HEK293 (cell line): ENCODE data around the gene RPS23.

Source experiments
- OSR2 ChIP-seq: fragments of 450-650 bp; formaldehyde crosslinking; IDR thresholded peaks from 2 replicates; pipeline ENCODE4 v1.5.1; 2016; ENCODE audit warnings: missing biosample characterization, missing genetic modification characterization
- YY1 ChIP-seq: fragments of 450-650 bp; formaldehyde crosslinking; IDR thresholded peaks from 2 replicates; pipeline ENCODE4 v1.5.1; 2018; ENCODE audit warnings: missing biosample characterization, missing genetic modification characterization
- ZNF184 ChIP-seq: fragments of 450-650 bp; IDR thresholded peaks from 2 replicates; pipeline ENCODE4 v1.5.1; 2018; ENCODE audit warnings: missing biosample characterization, mild to moderate bottlenecking, missing genetic modification characterization
- ZNF274 ChIP-seq, 2 experiments: fragments of 200-500 bp in 1 of 2; fragments of 450-650 bp in 1 of 2; sonication (Bioruptor generic) in 1 of 2; formaldehyde crosslinking in 1 of 2; IDR thresholded peaks; 2 replicates each; pipeline versions ENCODE4 v1.5.1 to v1.6.1; 2014 to 2016; ENCODE audit warnings: borderline replicate concordance in 1 of 2, inconsistent platforms in 1 of 2, low read length in 1 of 2, missing biosample characterization in 1 of 2, missing genetic modification characterization in 1 of 2
- ZNF747 ChIP-seq: fragments of 450-650 bp; formaldehyde crosslinking; IDR thresholded peaks from 2 replicates; pipeline ENCODE4 v1.5.1; 2016; ENCODE audit warnings: missing biosample characterization, missing genetic modification characterization

DNA sequence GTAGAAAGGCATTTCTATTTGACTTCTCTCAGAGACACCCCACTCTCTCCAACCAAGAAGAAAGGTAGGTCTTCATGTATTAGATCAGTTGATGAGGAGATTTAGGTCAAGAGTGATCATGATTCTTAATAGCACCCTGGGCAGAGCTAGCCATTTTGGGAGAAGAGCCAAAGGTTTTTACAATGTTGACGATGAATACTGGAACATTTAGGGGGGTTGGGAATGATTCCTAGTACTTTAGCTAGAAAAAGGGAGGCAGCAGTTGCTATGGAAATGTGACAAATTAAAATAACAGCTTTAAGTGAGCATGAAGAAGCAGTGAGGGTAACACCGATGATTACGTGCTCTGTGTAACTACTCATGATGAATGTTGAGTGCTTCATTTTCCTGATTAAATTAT is 9.5 kb upstream of the RPS23 start:
- no peak for TF ChIP-seq ZNF184
- TF ChIP-seq YY1, result no peak
- no peak for TF ChIP-seq OSR2 (tag by site-specific recombination)
- no peak for TF ChIP-seq ZNF274 (IDR thresholded peaks at IDR 0.05; ENCODE audit: low read length)
- no peak for TF ChIP-seq ZNF274 (tag by site-specific recombination; IDR thresholded peaks at IDR 0.05; ENCODE audit: borderline replicate concordance)
- TF ChIP-seq ZNF747 (tag by site-specific recombination), result no peak
